Muscle of leg (tissue), 11 donors: Measurements from ENCODE around the gene USP28. TPM values are rescaled to one million over a fixed set of nuclear protein-coding genes. Genes with fewer than 3 reads are reported as not detected.
"Not testable (repeated sequence)": the region's sequence is repeated elsewhere in the genome, so short reads cannot be mapped to it uniquely, and the experiment has no call there.

Experiments used
- DNase-seq: peaks from one replicate; pipeline ENCODE4 v3.0.0; 2013
- H3K27ac ChIP-seq: one replicate; pipeline ENCODE4 v1.5.1; 2013; ENCODE audit warnings: mild to moderate bottlenecking, low read length, control low read depth
- H3K27me3 ChIP-seq: one replicate; pipeline ENCODE4 v1.6.1; 2013; ENCODE audit warnings: low read length; ENCODE audit not compliant: control insufficient read depth, insufficient read depth
- H3K36me3 ChIP-seq: one replicate; pipeline ENCODE4 v1.6.1; 2013; ENCODE audit warnings: low read length; ENCODE audit not compliant: control insufficient read depth, insufficient read depth
- H3K4me1 ChIP-seq: one replicate; pipeline ENCODE4 v1.6.1; 2013; ENCODE audit warnings: low read length; ENCODE audit not compliant: control insufficient read depth, insufficient read depth
- H3K4me3 ChIP-seq: one replicate; pipeline ENCODE4 v1.5.1; 2013; ENCODE audit warnings: low read length, control low read depth
- H3K9me3 ChIP-seq: replicated peaks from 2 replicates; pipeline ENCODE4 v1.6.1; 2013; ENCODE audit warnings: low read depth, low read length; ENCODE audit not compliant: control insufficient read depth
- WGBS: methylation state at CpG from one replicate; pipeline ENCODE4 v1.1.5; 2013; ENCODE audit warnings: missing lambda C conversion rate; ENCODE audit not compliant: insufficient coverage; 5-methylcytosine and 5-hydroxymethylcytosine counted together
- polyA plus RNA-seq, 8 donors: library from polyadenylated mRNA; unstranded; fragments of 120-200 nt; gene quantifications; one replicate each; pipeline versions ENCODE4 v1.2.1 to v1.2.3, GENCODE V29; 2013; ENCODE audit warnings: inconsistent platforms in 1 of 8, low replicate concordance in 1 of 8; ENCODE audit not compliant: insufficient read length in 8 of 8, insufficient read depth in 1 of 8
- total RNA-seq: library from RNA; stranded (reverse); fragments of 120-200 nt; gene quantifications from one replicate; pipeline ENCODE4 v1.2.4, GENCODE V29; 2013

Gene USP28
- total and polyA plus RNA-seq, 9 donors, result 52.5 to 90.1 (median 66.7) TPM

DNA sequence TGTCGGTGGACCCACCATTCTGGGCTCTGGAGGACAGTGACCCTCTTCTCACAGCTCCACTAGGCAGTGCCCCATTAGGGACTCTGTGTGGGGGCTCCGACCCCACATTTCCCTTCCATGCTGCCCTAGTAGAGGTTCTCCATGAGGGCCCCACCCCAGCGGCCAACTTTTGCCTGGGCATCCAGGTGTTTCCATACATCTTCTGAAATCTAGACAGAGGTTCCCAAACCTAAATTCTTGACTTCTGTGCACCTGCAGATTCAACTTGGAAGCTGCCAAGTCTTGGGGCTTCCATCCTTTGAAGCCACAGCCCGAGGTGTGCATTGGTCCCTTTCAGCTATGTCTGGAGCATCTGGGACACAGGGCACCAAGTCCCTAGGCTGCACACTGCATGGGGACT is 4.1 kb upstream of the USP28 start:
- not testable (repeated sequence) for H3K27ac ChIP-seq, DNase-seq, H3K36me3 ChIP-seq, H3K27me3 ChIP-seq, H3K4me1 ChIP-seq, H3K4me3 ChIP-seq, H3K9me3 ChIP-seq
- WGBS, result 92% methylated on average over 3 of the region's 4 CpGs

DNA sequence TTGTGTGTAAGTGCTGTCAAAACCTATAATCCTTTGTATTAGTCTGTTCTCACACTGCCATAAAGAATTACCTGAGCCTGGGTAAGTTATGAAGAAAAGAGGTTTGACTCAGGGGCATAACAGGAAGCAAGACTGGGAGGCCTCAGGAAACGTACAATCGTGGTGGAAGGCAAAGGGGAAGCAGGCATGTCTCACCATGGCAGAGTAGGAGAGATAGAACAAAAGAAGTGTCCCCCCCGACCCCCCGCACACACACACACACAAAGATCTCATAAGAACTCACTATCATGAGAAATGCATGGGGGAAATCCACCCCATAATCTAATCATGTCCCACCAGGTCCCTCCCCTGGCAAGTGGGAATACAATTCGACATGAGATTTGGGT is 2.3 kb upstream of the USP28 start:
- WGBS, result no CpG with 5 or more reads among the region's 5 CpGs
- no peak for DNase-seq
- peaks cover 5% of the 10 kb centered on the region for H3K4me1 ChIP-seq
- no peaks in the 10 kb centered on the region for H3K9me3 ChIP-seq
- H3K36me3 ChIP-seq, result no peaks in the 10 kb centered on the region
- H3K27me3 ChIP-seq, result no peaks in the 10 kb centered on the region
- H3K4me3 ChIP-seq, result no peak overlapping the region
- no peak overlapping the region for H3K27ac ChIP-seq

DNA sequence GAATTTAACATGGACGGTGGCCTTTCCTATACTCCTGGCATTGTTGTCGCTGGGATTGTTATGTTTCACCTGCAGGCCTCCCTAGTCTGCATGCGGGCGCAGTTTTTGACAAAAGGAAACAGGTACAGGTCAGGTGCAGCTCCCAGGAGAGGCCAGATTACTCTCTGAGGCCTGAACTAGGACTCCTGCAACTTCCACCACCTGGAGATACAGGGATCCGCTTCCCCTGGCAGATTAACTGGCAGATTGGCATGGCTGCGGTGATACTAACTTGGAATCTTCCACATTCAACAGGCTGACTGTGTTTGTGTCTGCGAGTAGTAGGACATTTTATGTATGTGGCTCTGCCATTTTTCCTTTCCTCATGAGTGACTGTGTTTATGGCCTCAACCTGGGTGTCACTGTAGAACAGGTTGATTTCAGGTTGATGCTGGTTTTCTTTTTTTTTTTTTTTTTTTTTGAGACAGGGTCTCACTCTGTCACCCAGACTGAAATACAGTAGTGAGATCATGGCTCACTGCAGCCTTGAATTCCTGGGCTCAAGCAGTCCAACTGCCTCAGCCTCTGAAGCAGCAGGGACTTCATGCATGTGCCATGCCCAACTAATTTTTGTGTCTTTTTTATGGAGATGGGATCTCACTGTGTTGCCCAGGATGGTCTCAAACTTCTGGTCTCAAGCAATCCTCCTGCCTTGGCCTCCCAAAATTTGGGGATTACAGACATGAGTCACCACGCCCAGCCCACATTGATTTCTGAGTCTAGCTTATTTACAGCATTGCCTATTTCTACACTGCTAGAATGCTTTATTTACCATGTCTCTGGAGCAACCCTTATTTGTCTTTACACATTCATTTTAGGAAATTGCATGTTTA is 1.7 kb upstream of the USP28 start:
- Histone ChIP-seq H3K27me3 (no peaks in the 10 kb centered on the region), H3K36me3 (no peaks in the 10 kb centered on the region), H3K4me3 (no peak overlapping the region), H3K27ac (no peak overlapping the region), H3K4me1 (peaks cover 5% of the 10 kb centered on the region), H3K9me3 (no peaks in the 10 kb centered on the region)
- 95% methylated on average over 3 of the region's 8 CpGs for WGBS
- no peak for DNase-seq

DNA sequence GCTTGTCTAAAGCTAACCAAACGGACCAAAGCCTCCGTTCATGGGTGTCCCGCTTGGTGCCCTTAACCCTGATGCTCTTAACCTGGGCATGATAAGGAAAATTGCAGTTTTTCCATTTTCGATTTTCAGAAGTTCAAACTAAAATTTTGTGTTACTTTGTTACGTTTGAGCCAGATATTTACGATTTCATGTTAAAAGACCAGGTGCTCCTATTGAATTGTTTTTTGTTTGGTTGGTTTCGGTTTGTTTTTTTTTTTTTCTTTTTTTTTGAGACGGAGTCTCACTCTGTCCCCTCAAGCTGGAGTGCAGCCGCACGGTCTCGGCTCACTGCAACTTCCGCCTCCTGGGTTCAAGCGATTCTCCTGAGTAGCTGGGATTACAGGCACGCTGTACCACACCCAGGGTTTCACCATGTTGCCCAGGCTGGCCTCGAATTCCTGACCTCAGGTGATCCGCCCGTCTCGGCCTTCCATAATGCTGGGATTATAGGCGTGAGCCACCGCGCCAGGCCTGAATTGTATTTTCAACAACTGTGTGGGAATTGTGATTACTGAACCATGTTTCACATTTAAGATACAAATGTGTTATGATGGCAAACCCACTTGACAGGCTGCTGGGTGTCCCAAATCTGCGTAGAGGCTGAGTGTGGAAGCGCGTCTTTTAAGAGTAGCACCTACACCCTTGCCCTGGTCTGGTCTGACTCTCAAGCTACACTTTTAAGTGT is 864 bp upstream of the USP28 start:
- WGBS, result 67% methylated on average over 15 of the region's 24 CpGs
- H3K27me3 ChIP-seq, result no peaks in the 10 kb centered on the region
- H3K36me3 ChIP-seq, result no peaks in the 10 kb centered on the region
- peaks cover 9% of the 10 kb centered on the region for H3K4me1 ChIP-seq
- peak overlapping the region; percentile 98 for H3K27ac ChIP-seq
- no peaks in the 10 kb centered on the region for H3K9me3 ChIP-seq
- DNase-seq, result no peak
- H3K4me3 ChIP-seq, result peak overlapping the region; percentile 68

DNA sequence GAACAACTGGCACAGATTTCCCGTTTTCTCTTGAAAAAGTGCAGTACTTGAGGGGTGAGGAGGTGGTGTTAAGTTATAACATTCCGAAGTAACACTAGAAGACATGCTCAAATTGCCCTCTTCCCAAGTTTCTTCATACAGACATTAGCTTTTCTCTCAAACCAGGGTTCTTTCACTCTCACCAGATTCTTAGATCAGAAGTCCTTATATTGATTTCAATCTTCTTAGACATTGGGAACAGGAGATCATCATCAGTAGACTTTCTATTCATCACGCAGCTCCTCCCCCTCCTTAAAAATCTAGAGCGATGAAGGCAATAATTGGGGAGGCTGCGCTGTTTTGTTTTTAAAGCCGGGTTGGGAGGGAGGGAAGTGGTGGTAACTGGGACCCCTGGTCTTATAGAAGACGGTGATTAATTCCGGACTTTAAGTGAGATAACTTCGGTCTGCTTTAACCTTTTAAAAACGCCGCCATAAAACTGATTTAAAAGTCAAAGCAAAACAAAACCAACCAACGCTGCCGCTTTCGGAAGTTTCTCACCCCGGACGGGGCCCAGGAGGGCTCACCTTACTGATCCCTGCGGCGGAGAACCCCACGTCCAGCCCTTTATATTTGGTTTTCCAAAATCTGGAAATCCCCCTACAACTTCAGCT is 665 bp downstream of the USP28 start:
- H3K4me3 ChIP-seq, result peak overlapping the region; percentile 83
- peak overlapping the region; percentile 85 for H3K27ac ChIP-seq
- H3K9me3 ChIP-seq, result no peaks in the 10 kb centered on the region
- WGBS, result 0% methylated on average over 10 of the region's 19 CpGs
- no peaks in the 10 kb centered on the region for H3K36me3 ChIP-seq
- peaks cover 7% of the 10 kb centered on the region for H3K4me1 ChIP-seq
- DNase-seq, result no peak
- no peaks in the 10 kb centered on the region for H3K27me3 ChIP-seq

DNA sequence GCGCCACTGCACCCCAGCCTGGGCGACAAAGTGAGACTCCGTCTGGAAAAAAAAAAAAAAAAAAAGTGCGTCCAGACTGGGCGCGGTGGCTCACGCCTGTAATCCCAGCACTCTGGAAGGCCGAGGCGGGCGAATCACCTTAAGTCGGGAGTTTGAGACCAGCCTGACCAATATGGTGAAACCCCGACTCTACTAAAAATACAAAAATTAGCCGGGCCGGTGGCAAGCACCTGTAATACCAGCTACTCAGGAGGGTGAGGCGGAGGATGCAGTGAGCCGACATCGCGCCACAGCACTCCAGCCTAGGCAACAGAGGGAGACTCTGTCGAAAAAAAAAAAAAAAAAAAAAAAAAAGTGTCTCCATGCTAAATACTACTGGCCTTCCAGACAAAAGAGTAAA is 1.3 kb downstream of the USP28 start:
- WGBS, result 88% methylated on average over 6 of the region's 19 CpGs
- H3K36me3 ChIP-seq, result peaks cover 2% of the 10 kb centered on the region
- peak overlapping the region; percentile 83 for H3K4me3 ChIP-seq
- no peaks in the 10 kb centered on the region for H3K27me3 ChIP-seq
- H3K27ac ChIP-seq, result peak overlapping the region; percentile 43
- H3K9me3 ChIP-seq, result no peaks in the 10 kb centered on the region
- peaks cover 7% of the 10 kb centered on the region for H3K4me1 ChIP-seq
- no peak for DNase-seq

DNA sequence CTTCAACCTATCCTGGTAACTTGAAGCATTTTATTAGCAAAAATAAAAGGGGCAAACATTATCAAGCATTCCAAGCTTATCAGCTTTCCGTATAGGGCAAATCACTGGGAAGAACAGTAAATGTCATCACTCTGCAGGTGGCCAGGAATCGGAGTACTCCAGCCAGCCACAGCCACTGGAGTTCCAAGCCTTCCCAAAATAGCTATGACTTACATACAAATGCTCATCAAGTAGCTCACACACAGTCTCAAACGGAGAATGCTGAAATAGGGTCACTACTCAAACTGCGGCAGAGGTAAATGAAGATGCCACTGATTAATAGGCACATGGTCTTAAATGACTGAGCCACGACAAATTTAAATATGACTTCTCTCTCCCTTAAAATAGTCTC is 2.1 kb downstream of the USP28 start:
- Histone ChIP-seq H3K9me3 (no peaks in the 10 kb centered on the region), H3K4me1 (peaks cover 7% of the 10 kb centered on the region), H3K4me3 (peak overlapping the region; percentile 12), H3K27ac (peak overlapping the region; percentile 67), H3K36me3 (peaks cover 5% of the 10 kb centered on the region), H3K27me3 (no peaks in the 10 kb centered on the region)
- DNase-seq, result peak; percentile 63
- 83% methylated on average over 1 of the region's 5 CpGs for WGBS

DNA sequence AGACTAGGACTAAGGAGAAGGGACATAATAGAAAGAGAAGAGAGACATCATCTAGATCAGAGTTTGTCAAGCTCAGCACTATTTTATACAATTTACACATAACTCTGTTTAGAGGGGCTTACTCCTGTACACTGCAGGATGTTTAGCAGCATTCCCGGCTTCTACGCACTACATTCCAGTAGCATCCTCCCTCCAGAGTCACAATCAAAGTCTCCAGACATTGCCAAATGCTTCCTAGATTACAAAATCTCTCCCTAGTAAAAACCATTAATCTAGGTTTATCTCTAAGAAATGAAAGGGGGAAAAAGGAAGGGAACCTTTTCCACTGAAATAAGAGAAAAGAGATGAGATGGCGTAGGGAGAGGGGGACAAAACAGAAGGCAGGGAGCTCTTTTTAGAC is 4.0 kb downstream of the USP28 start:
- Histone ChIP-seq H3K36me3 (peaks cover 9% of the 10 kb centered on the region), H3K4me1 (peaks cover 7% of the 10 kb centered on the region), H3K27ac (no peak overlapping the region), H3K4me3 (no peak overlapping the region), H3K27me3 (no peaks in the 10 kb centered on the region), H3K9me3 (no peaks in the 10 kb centered on the region)
- 100% methylated on average over 1 of the region's 3 CpGs for WGBS
- no peak for DNase-seq

DNA sequence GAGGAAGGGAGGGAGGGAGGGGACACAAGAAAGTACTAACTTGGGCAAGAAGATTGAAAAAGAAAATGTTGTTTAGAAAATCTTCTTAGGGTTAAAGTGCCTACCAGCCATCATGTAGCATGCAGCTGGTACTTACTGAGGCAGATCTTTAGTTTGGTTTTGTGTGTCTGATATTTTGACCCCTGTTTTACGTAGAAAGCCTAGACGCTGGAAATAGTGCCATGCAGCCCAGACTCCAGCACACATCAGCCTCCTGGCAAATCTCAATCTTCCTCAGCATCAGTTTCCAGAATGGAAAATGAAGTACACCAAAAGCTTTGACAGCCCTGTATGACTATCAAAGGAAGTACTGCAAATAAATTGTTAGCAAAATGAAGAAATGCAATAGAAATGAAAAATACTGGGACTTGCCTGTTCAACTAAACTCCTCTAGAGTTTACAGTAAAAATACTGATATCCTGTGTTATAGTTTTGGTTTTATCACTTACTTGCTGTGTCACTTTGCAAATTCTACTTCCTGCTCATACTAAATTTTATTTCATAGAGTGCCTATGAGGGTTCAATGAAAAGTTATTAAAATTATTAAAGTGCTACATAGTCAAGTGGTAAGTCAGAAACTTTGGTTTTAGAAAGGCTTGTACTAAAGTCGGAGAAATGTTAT is 7.4 kb downstream of the USP28 start:
- no CpG with 5 or more reads among the region's 3 CpGs for WGBS
- Histone ChIP-seq H3K4me1 (peaks cover 4% of the 10 kb centered on the region), H3K36me3 (peaks cover 12% of the 10 kb centered on the region), H3K27me3 (no peaks in the 10 kb centered on the region), H3K27ac (no peak overlapping the region), H3K4me3 (no peak overlapping the region), H3K9me3 (no peaks in the 10 kb centered on the region)
- DNase-seq, result no peak

DNA sequence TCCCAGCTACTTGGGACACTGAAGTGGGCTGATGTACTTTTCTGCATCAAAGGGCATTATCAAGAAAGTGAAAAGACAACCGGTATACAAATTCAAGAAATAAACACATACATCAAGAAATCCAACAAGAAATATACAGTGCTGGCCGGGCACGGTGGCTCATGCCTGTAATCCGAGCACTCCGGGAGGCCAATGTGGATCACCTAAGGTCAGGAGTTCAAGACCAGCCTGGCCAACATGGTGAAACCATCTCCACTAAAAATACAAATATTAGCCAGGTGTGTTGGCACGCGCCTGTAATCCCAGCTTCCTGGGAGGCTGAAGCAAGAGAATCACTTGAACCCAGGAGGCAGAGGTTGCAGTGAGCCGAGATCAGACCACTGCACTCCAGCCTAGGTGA is 9.5 kb downstream of the USP28 start:
- Histone ChIP-seq H3K36me3 (peaks cover 12% of the 10 kb centered on the region), H3K4me3 (no peak overlapping the region), H3K9me3 (no peaks in the 10 kb centered on the region), H3K27ac (no peak overlapping the region), H3K27me3 (no peaks in the 10 kb centered on the region), H3K4me1 (no peaks in the 10 kb centered on the region)
- 100% methylated on average over 3 of the region's 8 CpGs for WGBS
- no peak for DNase-seq
